OCI-M2 (cell line): ENCODE measurements around the gene GPR42.
"Not testable (repeated sequence)": the region's sequence is repeated elsewhere in the genome, so short reads cannot be mapped to it uniquely, and the experiment has no call there.

ENCODE experiments used
- DNase-seq: peaks from one replicate; lab custom pipeline; 2025; ENCODE audit not compliant: unreplicated experiment; lab: John Stamatoyannopoulos, UW

GPR42 gene

DNA sequence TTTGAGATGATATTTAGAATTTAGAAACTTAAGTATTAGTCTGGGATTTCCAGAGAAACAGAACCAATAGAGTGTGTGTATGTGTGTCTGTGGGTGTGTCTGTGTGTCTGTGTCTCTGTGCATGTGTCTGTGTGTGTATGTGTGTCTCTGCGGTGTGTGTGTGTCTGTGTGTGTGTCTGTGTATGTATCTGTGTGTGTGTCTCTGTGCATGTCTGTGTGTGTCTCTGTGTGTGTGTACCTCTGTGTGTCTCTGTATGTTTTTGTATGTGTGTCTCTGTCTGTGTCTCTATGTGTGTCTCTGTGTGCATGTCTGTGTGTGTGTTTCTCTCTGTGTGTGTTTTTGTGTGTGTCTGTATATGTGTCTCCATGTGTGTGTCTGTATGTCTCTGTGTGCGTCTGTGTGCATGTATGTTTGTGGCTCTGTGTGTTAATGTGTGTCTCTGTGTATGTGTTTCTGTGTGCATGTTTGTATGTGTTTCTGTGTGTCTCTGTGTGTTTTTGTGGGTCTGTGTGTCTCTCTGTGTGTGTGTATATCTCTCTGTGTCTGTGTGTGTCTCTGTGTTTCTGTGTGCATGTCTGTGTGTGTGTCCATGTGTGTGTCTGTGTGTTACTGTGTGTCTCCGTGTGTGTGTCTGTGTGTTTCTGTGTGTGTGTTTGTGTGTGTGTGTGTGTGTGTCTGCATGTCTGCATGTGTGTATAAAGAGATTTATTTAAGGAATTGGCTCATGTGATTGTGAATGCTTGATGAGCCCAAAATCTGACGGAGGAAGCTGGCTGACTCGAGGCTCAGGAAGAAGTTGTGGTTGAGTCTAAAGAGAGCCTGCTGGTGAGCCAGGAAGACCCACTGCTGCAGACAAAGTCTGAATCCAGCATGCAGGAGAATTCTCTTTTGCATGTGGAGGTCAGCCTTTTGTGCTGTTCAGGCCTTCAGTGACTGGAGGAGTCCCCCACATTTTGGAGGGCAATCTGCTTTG is 22.2 kb downstream of the GPR42 start:
- DNase-seq = no peak

- no peak for DNase-seq
Observed at GRCh38 chr19:35395382-35396199, 24.7 kb downstream of the GPR42 start.

- DNase-seq = no peak
Observed at GRCh38 chr19:35396240-35396885, 25.5 kb downstream of the GPR42 start.

GRCh38 chr19:35397064-35397463 is 26.2 kb downstream of the GPR42 start:
- DNase-seq = no peak

- DNase-seq = no peak
Observed at GRCh38 chr19:35398570-35398969, 27.7 kb downstream of the GPR42 start.

DNA sequence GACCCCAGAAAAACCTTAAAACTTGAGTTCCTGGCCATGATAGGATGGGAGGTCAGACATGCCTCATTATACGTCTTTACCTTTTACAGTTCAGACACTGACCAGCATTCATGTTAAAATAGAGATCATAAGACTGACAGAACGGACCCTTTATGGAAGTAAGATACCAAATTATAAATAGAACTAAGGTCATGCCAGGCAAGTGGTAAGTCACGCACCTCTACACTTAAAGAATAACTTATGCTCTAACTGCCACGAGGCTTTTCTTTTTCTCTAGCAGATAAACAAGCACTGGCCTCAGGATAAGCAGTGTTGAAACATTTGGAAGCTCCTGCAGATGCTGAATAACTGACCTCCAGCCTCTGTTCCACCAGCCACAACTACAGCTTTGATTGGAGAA is 28.4 kb downstream of the GPR42 start:
- no peak for DNase-seq

- no peak for DNase-seq
Observed at GRCh38 chr19:35399948-35400772, 29.3 kb downstream of the GPR42 start.

DNA sequence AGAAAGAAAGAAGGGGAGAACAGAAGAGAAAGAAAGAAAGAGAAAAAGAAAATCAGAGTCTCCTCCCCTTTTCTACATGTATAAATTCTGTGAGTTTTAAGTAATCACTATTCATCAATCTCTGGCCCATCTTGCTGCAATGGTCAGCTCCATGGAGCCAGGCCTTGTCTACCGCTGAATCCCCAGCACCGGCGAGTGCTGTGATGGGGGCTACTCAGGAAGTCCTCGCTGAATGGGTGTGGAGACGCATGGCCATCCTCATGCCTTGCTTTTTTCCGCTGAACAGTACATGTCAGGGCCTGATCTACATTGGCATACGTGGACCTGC is 29.9 kb downstream of the GPR42 start:
- no peak for DNase-seq

- DNase-seq = not testable (repeated sequence)
Observed at GRCh38 chr19:35401416-35401815, 30.5 kb downstream of the GPR42 start.

DNA sequence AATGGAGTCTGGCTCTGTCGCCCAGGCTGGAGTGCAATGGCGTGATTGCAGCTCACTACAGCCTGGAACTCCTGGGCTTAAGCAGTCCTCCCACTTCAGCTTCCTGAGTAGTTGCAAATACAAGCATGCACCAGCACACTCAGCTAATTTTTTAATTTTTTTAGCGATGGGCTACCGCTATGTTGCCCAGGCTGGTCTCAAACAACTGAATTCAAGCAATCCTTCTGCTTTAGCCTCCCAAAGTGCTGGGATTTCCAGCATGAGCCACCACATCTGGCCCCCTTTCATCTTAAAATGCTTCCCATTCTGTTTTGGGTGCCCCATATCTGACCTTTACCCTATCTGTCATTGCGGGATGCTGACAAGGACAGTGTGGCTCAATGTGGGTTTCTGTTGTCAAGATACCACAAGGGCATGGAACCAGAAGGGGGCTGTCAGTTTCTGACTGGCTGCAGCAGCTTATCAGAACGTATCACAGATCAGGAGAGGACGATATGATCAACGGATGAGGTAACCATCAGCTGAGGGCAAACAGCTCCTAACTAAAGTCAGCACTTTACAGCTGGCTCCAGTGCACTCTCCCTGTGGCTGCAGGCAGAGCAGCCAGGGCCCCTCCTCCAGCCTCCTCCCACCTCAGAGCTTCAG is 32.4 kb downstream of the GPR42 start:
- no peak for DNase-seq

GRCh38 chr19:35404879-35405622 is 34.2 kb downstream of the GPR42 start:
- no peak for DNase-seq

DNA sequence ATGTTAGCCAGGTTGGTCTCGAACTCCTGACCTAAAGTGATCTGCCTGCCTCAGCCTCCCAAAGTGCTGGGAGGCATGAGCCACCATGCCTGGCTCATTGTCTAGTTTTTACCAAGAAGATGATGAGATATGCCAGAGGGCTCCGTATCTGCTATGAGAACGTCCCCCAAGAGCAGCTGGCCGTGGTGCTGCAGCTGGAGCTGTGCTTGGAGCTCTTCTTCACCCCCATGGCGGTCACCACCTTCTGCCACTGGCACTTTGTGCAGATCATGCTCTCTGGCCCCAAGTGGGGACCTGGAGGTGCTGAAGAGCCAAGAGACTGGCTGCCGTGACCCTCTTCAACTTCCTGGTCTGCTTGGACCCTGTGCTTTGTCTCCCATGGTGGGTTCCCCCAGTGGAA is 36.8 kb downstream of the GPR42 start:
- no peak for DNase-seq

DNA sequence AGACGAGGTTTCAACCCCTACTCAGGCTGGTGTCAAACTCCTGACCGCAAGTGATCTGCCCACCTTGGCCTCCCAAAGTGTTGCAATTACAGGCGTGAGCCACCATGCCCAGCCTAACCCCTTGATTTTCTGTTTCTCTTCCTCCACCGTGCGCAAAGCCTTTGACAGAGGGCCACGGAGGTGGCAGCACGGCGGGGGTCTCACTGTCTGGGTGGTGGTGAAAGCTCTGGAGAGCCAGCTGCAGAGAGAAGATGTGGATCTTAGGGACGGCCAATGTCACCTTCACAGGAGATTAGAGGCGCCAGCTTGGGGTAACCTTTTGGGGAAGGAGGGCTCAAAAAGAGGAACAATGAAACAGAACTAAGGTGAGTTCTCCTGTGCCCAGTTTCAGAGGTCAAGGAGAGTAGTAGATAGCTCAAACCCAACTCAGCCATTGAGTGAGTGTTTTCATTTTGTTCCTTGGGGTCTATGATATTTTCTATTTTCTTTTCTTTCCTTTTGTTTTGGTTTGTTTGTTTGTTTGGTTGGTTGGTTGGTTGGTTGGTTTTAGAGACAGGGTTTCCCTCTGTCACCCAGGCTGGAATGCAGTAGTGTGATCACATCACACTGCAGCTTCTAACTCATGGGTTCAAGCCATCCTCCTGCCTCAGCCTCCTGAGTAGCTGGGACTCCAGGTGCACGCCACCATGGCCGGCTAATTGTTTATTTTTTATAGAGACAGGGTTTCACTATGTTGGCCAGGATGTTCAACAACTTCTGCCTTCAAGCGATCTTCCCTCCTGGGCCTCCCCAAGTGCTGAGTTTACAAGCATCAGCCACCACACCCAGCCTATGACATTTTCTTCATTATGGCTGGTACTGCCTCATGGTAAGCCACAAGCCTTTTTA is 37.7 kb downstream of the GPR42 start:
- DNase-seq = no peak

DNA sequence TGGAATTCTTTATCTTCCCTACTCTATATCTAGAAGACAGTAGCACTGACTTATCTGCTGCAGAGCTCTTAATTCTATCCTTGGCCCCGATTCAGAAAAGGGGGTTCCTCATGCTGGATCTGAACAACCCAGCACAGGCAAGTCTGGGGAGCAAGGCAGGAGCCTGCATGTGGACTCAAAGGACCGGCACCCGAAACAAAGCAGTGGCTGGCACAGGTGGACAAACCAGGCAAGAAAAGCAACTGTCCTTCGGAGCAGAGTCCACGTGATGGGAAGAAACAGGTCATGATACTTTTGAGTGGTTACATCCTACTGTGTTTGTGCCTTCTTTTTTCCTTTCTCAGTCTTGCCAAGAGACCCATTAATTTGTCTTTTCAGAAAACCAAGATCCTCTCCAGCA is 38.3 kb downstream of the GPR42 start:
- DNase-seq = no peak

DNA sequence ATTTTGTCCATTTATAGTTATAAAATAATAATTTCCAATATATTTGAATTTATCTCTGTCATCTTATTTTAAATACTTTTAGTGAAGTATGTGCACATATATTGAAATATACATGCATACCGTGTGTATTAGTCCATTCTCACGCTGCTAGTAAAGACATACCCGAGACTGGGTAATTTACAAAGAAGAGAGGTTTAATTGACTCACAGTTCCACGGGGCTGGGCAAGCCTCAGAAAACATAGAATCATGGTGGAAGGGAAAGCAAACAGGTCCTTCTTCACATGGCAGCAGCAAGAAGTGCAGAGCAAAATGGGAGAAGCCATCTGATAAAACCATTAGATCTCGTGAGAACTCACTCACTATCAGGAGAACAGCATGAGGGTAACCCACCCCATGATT is 39.6 kb downstream of the GPR42 start:
- DNase-seq = no peak

DNA sequence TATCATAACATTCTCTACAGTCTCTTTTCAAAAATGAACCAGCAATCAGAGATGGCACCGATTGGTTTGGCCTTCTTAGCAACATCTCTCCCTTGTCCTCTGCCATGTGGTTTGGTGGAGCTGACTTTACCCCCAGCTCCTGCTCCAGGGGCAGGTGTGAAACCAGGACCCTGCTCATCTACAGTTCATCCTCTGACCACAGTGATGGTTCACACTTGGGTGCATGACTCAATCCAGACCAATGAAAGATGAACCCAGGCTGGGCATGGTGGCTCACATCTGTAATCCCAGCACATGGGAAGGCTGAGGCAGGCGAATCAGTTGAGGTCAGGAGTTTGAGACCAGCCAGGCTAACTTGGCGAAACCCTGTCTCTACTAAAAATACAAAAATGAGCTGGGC is 43.6 kb downstream of the GPR42 start:
- DNase-seq = no peak

GRCh38 chr19:35416331-35416730 is 45.5 kb downstream of the GPR42 start:
- no peak for DNase-seq

DNA sequence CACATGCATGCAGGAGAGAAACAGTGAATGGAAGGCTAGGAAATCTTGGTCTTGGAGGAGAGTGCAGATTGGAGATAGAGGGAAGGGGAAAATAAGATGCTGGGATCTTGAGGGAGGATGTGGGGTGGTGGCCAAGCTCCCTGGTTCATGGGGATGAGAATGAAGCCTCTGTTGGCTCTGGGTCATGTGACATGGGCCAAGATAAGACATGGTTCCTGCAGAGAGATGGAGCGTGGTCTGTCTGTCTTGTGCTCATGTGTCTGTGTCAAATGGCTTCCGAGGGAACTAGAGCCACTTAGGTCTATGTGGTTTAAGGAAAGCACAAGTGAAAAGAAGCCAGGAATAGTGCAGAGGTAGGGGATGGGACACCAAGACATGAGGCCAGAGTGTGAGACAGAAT is 46.4 kb downstream of the GPR42 start:
- DNase-seq = no peak
